ENCODE results near the gene ADRB2. TPM values are rescaled to one million over a fixed set of nuclear protein-coding genes. Genes with fewer than 3 reads are reported as not detected.

The ADRB2 gene
- total RNA-seq, 2 donors from 2014 or later: 3.8 to 4.4 TPM

DNA sequence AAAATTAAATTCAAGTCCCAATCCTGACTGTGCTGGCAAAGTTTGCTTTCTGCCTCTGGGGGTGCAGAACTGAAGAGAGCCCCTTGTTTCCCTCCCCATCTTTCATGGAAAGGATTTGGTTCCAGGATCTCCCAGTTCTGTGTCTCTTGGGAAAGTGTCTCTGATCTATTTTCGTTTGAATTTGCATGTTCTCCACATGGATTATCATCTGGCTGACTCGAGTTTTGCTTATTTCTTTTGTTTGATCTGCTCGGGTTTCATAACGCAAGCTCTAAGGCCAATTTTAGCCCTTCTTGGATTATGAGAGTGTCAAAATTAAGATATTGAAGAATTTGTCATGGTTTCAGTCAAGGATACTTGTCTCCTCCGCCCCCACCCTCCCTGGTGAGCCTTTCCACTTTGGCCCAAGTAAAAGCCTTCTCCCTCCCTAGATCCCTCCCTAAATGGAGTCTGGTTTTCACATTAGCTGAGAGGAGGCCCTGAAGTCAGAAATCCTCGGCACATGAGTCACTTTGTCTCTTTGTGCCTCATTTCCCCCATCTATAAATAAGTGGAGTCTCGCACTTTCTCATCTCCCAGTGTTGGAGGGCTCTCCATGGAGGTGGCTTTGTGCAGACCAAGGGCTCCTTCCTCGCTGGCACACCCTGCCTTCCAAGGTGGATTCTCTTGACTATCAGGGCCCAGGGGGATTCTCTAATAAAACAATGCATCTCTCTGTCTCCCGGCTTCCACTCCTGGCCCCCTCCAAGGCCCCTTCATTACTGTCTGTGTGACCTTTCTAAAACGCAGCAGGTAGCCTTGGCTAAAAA, 17.3 kb downstream of the ADRB2 start:
- DNase-seq (ENCODE audit: low spot score) (no peak), ATAC-seq (no peak)
- peak overlapping the region; percentile 87 to 90 for H3K27ac Mint-ChIP-seq
- H3K4me1 Mint-ChIP-seq (ENCODE audit: low read depth in 2 of 2): peaks cover 70 to 84% of the 10 kb centered on the region in 2 donors
- peaks cover 3% of the 10 kb centered on the region for H3K9me3 Mint-ChIP-seq
- H3K4me3 Mint-ChIP-seq: peak overlapping the region; percentile 69
- peaks cover 6% of the 10 kb centered on the region for H3K36me3 Mint-ChIP-seq
- no peaks in the 10 kb centered on the region for H3K27me3 Mint-ChIP-seq

GRCh38 chr5:148844433-148845280, 18.2 kb downstream of the ADRB2 start:
- ATAC-seq (peak; percentile 69 to 82), DNase-seq (ENCODE audit: low spot score) (peak; percentile 74)
- peak overlapping the region; percentile 69 for H3K4me3 Mint-ChIP-seq
- H3K36me3 Mint-ChIP-seq: peaks cover 6% of the 10 kb centered on the region
- H3K9me3 Mint-ChIP-seq: peaks cover 3% of the 10 kb centered on the region
- H3K27ac Mint-ChIP-seq: peak overlapping the region; percentile 87 to 90
- peaks cover 74 to 87% of the 10 kb centered on the region in 2 donors for H3K4me1 Mint-ChIP-seq (ENCODE audit: low read depth in 2 of 2)
- H3K27me3 Mint-ChIP-seq: no peaks in the 10 kb centered on the region

DNA sequence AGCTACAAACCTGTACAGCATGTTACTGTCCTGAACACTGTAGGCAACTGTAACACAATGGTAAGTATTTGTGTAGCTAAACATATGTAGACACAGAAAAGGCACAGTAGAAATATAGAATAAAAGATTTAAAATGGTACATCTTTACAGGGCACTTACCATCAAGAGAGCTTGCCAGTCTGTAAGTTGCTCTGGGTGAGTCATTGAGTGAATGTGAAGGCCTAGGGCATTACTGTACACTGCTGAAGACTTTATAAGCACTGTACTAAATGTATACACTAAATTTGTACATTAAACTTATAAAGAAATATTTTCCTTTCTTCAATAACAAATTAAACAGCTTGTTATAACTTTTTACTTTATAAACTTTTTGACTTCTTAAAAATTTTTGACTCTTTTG, 20.5 kb downstream of the ADRB2 start:
- DNase-seq (ENCODE audit: low spot score): no peak
- Mint-ChIP-seq H3K27me3 (no peaks in the 10 kb centered on the region), H3K9me3 (peaks cover 3% of the 10 kb centered on the region), H3K4me1 (ENCODE audit: low read depth in 2 of 2) (peaks cover 77 to 88% of the 10 kb centered on the region in 2 donors), H3K36me3 (peaks cover 6% of the 10 kb centered on the region), H3K27ac (peak overlapping the region; percentile 87 to 90), H3K4me3 (peak overlapping the region; percentile 38)
- no peak for ATAC-seq

GRCh38 chr5:148847456-148847855, 21.0 kb downstream of the ADRB2 start:
- peaks cover 77 to 88% of the 10 kb centered on the region in 2 donors for H3K4me1 Mint-ChIP-seq (ENCODE audit: low read depth in 2 of 2)
- peak overlapping the region; percentile 97 to 99 for H3K27ac Mint-ChIP-seq
- peak overlapping the region; percentile 94 for H3K4me3 Mint-ChIP-seq
- peaks cover 6% of the 10 kb centered on the region for H3K36me3 Mint-ChIP-seq
- no peak for ATAC-seq
- H3K27me3 Mint-ChIP-seq: no peaks in the 10 kb centered on the region
- no peak for DNase-seq (ENCODE audit: low spot score)
- peaks cover 3% of the 10 kb centered on the region for H3K9me3 Mint-ChIP-seq

DNA sequence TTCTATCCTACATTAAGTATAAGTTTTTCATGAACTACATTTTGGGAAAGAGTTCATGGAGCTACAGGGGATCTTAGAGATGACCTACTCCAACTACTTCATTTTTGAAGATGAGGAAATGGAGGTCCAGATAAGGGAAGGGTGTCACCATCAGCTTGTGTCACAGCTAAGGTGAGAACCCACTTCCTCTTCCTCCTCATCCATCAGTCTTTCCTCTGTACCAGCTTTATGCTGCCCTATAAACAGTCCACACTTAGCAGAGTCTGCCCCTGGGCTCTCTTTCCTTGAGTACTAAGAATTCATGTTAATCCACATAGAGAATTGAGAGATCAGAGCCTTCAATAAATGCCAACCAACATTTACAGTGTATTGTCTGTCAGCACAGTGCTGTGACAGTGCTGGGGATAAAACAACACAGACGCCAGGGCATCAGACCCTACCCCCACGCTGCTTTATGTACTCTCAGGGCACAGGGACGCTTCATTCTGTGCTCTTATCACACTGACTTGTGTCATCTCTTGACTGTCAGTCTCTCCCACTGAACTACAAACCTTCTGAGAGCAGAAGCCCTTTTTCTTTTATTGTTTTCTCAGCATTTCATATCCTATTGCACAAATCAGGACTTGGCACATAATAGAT, 22.1 kb downstream of the ADRB2 start:
- Mint-ChIP-seq H3K4me3 (peak overlapping the region; percentile 94), H3K4me1 (ENCODE audit: low read depth in 2 of 2) (peaks cover 80 to 89% of the 10 kb centered on the region in 2 donors), H3K9me3 (peaks cover 3% of the 10 kb centered on the region), H3K36me3 (peaks cover 6% of the 10 kb centered on the region), H3K27ac (peak overlapping the region; percentile 97 to 99), H3K27me3 (no peaks in the 10 kb centered on the region)
- DNase-seq (ENCODE audit: low spot score) (no peak), ATAC-seq (peak; percentile 77 to 78)

DNA sequence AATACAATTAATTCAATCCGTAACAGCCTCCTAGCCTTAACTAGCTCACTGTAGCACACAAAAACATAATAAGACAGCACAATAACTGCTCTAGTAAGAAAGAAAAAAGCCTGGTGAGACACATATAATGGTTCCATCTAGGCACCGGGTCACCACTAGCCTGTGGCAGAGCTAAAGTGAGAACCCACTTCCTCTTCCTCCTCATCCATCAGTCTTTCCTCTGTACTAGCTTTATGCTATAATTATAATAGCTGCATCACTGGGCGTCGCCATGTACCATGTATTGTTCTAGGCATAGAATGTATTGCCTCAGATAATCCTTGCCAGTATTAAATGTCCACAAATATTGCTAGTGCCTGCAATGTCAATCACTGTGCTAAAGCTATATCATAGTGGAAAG, 23.1 kb downstream of the ADRB2 start:
- peak overlapping the region; percentile 97 to 99 for H3K27ac Mint-ChIP-seq
- H3K4me1 Mint-ChIP-seq (ENCODE audit: low read depth in 2 of 2): peaks cover 81 to 90% of the 10 kb centered on the region in 2 donors
- DNase-seq (ENCODE audit: low spot score) (no peak), ATAC-seq (peak; percentile 82)
- peak overlapping the region; percentile 94 for H3K4me3 Mint-ChIP-seq
- peaks cover 6% of the 10 kb centered on the region for H3K36me3 Mint-ChIP-seq
- peaks cover 3% of the 10 kb centered on the region for H3K9me3 Mint-ChIP-seq
- H3K27me3 Mint-ChIP-seq: no peaks in the 10 kb centered on the region

DNA sequence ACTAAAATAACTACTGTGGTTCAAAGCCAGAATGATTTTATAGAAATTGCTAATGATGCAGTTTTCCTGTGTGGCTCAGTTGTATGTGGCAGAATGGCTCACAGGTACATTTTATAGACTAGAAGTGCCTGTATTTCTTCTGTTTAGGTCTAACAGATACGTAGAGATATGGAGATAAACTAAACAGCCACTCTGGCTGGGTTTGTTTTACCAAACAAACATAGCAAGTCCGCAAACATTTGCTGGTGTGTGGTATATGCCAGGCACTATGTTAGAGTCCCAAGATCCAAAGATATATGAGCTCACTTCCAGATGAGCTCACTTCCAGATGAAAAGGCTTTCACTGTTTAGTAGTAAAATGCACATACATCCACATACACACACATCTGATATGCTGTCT, 24.4 kb downstream of the ADRB2 start:
- peaks cover 81 to 90% of the 10 kb centered on the region in 2 donors for H3K4me1 Mint-ChIP-seq (ENCODE audit: low read depth in 2 of 2)
- H3K27me3 Mint-ChIP-seq: no peaks in the 10 kb centered on the region
- peaks cover 3% of the 10 kb centered on the region for H3K9me3 Mint-ChIP-seq
- peak overlapping the region; percentile 55 for H3K4me3 Mint-ChIP-seq
- peaks cover 6% of the 10 kb centered on the region for H3K36me3 Mint-ChIP-seq
- ATAC-seq: no peak
- H3K27ac Mint-ChIP-seq: peak overlapping the region; percentile 97 to 99
- no peak for DNase-seq (ENCODE audit: low spot score)

DNA sequence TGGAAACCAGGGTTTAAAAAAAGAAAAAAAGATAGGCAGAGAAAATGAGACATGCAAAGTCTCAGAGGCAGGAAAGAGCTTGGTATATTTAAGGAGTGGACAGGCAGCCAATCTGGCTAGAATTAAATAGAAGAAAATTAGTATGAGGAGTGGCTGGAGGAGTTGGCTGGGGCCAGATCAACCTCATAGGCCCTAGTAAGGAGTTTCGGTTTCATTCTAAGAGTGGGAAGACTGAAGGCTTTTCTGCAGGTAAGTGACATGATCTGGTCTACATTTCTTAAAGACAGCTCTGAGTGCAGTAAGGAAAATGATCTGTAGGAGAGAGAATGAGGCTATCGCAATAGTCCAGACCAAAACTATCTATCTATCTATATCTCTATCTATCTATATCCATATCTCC, 27.5 kb downstream of the ADRB2 start:
- peaks cover 86 to 94% of the 10 kb centered on the region in 2 donors for H3K4me1 Mint-ChIP-seq (ENCODE audit: low read depth in 2 of 2)
- no peak for DNase-seq (ENCODE audit: low spot score)
- ATAC-seq: peak in 1 of 2 donors; percentile 63
- H3K36me3 Mint-ChIP-seq: no peaks in the 10 kb centered on the region
- H3K9me3 Mint-ChIP-seq: no peaks in the 10 kb centered on the region
- H3K27me3 Mint-ChIP-seq: no peaks in the 10 kb centered on the region
- peak overlapping the region; percentile 97 to 99 for H3K27ac Mint-ChIP-seq
- peak overlapping the region; percentile 75 for H3K4me3 Mint-ChIP-seq

DNA sequence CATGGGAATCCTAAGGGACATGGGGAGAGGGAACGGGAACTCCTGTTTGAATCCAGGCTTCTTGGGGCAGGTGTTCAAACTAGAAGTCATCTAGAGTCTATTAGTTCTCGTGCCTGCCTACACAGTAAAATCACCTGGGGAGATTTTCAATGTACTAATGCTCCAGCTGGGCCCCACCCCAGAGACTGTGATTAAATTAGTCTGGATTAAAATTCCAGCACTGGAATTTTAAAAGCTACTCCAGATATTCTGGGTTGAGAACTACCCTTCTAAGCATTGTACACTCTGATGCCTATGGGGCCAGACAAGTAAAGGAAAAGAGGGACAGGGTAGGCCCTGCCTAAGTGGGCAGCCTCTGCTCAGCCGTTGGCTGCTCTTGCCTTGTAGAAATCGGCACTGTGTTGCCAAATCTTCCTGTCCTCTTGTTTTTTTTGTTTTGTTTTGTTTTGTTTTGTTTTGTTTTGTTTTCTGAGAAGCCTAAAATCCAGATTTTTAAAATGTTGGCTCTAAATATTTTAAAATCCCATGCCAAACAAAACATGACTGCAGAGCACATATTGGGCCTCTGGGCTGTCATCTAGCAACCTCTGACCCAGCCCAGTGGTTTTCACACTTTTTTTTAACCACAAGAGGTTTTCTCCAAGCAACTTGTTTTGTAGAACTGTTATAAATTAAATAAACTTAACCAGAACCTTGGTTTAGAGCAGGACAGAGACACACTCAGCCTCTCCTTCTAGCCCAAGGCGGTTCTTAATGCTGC, 29.0 kb downstream of the ADRB2 start:
- peak; percentile 77 to 86 for ATAC-seq
- Mint-ChIP-seq H3K36me3 (no peaks in the 10 kb centered on the region), H3K27me3 (no peaks in the 10 kb centered on the region), H3K4me3 (peak overlapping the region; percentile 75), H3K4me1 (ENCODE audit: low read depth in 2 of 2) (peaks cover 85 to 94% of the 10 kb centered on the region in 2 donors), H3K9me3 (no peaks in the 10 kb centered on the region), H3K27ac (peak overlapping the region; percentile 97 to 99)
- peak; percentile 81 for DNase-seq (ENCODE audit: low spot score)

DNA sequence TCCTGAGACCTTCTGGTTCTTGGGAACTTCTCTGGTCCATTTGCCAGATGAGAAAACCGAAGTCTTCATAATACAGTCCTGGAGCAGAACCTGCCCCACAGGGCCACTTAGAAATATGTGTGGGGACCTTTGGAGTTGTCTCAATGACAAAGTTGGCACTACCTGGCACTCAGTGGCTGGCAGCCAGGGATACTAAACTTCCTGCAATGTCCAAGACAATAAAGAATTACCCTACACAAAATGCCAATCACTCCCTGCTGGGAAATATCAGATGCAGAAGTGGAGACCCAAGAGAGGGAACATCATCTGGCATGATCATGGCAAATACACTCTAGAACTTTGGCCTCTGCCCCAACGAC, 29.6 kb downstream of the ADRB2 start:
- DNase-seq (ENCODE audit: low spot score): no peak
- peak overlapping the region; percentile 75 for H3K4me3 Mint-ChIP-seq
- ATAC-seq: peak in 1 of 2 donors; percentile 4
- H3K9me3 Mint-ChIP-seq: no peaks in the 10 kb centered on the region
- peak overlapping the region; percentile 97 to 99 for H3K27ac Mint-ChIP-seq
- no peaks in the 10 kb centered on the region for H3K36me3 Mint-ChIP-seq
- H3K27me3 Mint-ChIP-seq: no peaks in the 10 kb centered on the region
- H3K4me1 Mint-ChIP-seq (ENCODE audit: low read depth in 2 of 2): peaks cover 85 to 94% of the 10 kb centered on the region in 2 donors

DNA sequence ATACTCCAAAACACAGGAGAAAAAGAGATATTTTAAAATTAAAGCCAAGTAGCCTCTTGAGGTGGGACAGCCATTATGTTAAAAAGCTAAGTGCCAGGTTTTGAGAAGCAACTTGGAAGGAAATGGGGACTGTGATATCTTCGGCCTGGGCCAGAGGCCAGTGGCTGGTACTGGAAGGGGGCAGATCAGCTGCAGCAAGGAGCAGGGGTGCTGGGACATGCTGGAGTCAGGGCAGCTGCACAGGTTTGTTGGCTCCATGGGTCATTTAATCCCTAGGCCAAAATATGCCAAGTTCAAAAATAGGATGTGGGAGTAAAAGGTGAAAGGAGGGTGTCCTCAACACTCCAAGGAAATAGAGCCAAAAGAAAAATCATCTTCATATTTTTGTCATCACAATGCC, 30.0 kb downstream of the ADRB2 start:
- Mint-ChIP-seq H3K27me3 (no peaks in the 10 kb centered on the region), H3K36me3 (no peaks in the 10 kb centered on the region), H3K4me3 (peak overlapping the region; percentile 75), H3K9me3 (no peaks in the 10 kb centered on the region), H3K27ac (peak overlapping the region; percentile 97 to 99), H3K4me1 (ENCODE audit: low read depth in 2 of 2) (peaks cover 84 to 94% of the 10 kb centered on the region in 2 donors)
- ATAC-seq: no peak
- DNase-seq (ENCODE audit: low spot score): no peak

DNA sequence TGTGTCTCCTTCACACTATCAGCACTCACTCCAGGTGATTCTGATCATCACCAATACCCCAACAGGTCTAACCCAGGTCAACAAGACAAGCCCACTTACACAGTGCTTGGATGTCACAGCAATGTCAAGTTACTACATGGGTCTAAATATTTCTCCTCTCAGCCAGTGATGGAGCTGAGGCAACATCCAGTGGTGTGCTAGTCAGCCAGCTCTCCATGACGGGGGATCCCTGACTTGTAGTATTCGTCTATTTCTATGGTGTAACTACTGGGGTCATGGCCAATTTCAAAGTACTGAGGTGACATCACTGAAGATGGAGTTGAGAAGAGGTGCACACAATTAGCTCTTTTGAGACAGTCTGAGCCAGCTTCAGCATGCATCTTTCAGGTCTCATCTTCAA, 31.1 kb downstream of the ADRB2 start:
- Mint-ChIP-seq H3K27ac (peak overlapping the region; percentile 97 to 99), H3K4me1 (ENCODE audit: low read depth in 2 of 2) (peaks cover 80 to 92% of the 10 kb centered on the region in 2 donors), H3K36me3 (no peaks in the 10 kb centered on the region), H3K9me3 (no peaks in the 10 kb centered on the region), H3K4me3 (no peak overlapping the region), H3K27me3 (no peaks in the 10 kb centered on the region)
- DNase-seq (ENCODE audit: low spot score): no peak
- ATAC-seq: no peak

GRCh38 chr5:148858106-148858505, 31.7 kb downstream of the ADRB2 start:
- Mint-ChIP-seq H3K36me3 (no peaks in the 10 kb centered on the region), H3K9me3 (no peaks in the 10 kb centered on the region), H3K27ac (peak overlapping the region; percentile 97 to 99), H3K4me1 (ENCODE audit: low read depth in 2 of 2) (peaks cover 78 to 92% of the 10 kb centered on the region in 2 donors), H3K27me3 (no peaks in the 10 kb centered on the region), H3K4me3 (no peak overlapping the region)
- DNase-seq (ENCODE audit: low spot score): no peak
- ATAC-seq: no peak

Measured in natural killer cell treated with Interleukin-12 subunit alpha and Interleukin-12 subunit beta and Interleukin-15 and Interleukin-18, amount 100 ng/mL, for 72 hours (primary cell).